ENCODE data around the gene OSBPL6.

The OSBPL6 gene

GRCh38 chr2:178199334-178199733 is 5.0 kb downstream of the OSBPL6 start:
- DNase-seq: no peak

DNA sequence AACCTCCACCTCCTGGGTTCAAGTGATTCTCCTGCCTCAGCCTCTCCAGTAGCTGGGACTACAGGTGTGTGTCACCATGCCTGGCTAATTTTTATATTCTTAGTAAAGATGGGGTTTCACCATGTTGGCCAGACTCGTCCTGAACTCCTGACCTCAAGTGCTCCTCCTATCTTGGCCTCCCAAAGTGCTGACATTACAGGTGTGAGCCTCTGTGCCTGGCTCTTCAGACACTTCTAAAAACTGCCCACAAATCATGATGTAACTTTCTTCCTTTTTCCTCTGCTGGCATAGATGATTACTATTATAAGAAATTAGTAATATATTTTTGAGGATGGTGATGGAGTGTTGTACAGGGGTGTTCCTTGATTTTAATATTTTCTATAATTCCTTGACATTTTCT is 6.0 kb downstream of the OSBPL6 start:
- no peak for DNase-seq

DNA sequence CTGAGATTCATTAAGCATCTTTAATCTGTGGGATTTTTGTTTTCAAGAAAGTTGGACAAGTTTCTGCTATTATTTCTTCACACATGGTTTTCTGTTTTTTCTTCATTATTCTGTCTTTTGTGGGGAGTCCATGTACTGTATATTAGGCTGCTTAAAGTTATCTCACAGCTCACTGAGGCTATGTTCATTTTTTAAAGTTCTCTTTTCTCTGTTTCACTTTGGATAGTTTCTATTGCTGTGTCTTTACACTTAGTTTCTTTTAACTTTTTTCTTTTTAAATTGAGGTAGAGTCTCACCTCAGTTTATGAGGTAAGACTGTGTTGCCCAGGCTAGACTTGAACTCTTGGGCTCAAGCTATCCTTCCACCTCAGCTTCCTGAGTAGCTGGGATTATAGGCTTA is 8.6 kb downstream of the OSBPL6 start:
- no peak for DNase-seq

GRCh38 chr2:178204977-178205376 is 10.7 kb downstream of the OSBPL6 start:
- DNase-seq: no peak

- peak; percentile 80 for DNase-seq
Measured at GRCh38 chr2:178205853-178206521, 11.7 kb downstream of the OSBPL6 start.

DNA sequence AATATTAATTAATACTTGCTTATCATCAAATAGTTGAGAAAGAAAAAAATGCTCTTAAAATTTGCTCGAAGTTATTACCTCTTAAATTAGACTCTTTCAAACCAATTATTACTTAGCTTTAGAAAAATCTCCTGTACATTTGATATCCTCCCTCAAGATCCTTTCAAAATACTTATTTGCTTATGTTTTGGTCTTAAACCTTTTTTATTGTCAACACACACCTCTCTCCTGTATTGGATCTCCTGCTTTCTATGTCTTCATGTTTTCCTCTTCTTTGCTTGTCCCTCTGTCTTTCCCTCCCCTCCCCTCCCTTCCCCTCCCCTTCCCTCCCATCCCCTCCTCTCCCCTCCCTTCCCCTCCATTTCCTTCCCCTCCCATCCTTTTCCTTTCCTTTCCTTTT is 14.0 kb downstream of the OSBPL6 start:
- no peak for DNase-seq

- DNase-seq: no peak
Measured at GRCh38 chr2:178208817-178209216, 14.5 kb downstream of the OSBPL6 start.

GRCh38 chr2:178211460-178211859 is 17.1 kb downstream of the OSBPL6 start:
- no peak for DNase-seq

GRCh38 chr2:178211943-178212342 is 17.6 kb downstream of the OSBPL6 start:
- DNase-seq: no peak

GRCh38 chr2:178213991-178214390 is 19.7 kb downstream of the OSBPL6 start:
- no peak for DNase-seq

GRCh38 chr2:178219247-178219646 is 24.9 kb downstream of the OSBPL6 start:
- no peak for DNase-seq

DNA sequence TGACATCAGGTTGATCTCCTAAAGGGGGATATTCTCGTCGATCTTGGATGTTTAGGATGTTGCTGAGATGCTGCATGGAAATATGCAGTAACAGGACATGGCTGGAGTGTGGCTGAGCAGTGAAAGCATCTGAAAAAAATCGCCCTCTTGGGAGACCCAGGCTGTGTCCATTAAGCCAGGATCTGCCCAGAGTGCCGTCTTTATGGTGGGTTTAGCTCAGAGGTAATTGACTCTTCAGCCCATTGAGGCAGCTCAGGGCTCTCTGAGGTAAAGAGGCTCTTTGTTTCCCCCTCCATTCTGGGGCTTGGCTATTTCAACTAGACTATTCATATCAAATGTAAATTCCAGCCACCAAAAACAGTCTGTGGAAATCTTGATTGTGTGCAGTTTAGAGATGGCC is 26.5 kb downstream of the OSBPL6 start:
- DNase-seq: no peak

DNA sequence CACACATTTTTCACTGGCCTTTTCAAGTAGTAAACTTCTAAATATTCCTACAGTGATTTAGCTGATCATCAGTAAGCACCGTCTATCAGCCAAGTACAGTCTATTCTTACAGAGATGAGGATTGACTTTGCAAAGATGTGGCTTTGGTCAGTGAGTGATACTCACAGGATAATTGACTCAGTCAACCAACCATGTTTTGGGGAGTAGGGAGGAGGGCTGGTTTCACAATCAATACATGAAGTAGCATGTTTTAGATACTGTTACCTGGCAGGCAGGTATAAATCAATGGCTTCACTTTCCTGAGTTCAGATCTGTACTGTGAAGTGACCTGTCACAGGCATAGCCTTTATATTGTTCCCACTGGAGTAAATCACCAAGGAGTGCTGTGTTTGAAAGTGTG is 27.2 kb downstream of the OSBPL6 start:
- DNase-seq: no peak

DNA sequence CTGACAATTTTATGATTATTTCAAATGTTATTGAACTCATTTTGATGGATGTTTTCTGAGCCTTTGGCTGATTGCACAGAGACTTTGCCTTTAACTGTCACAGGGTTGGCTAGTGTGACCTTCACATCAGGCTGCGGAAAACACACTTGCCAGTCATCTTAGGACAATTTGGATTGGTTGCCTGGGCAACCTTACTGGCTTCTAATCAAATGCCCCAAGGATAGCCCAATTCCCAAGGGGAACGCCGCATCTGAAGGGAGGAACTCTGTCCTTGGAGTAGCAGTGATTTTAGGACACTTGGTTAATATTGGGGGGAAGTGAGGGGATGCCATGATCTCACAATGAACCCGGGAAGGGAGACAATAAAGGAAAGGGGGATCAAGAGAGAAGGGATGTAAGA is 29.5 kb downstream of the OSBPL6 start:
- DNase-seq: no peak

- peak; percentile 84 for DNase-seq
Measured at GRCh38 chr2:178225006-178225805, 30.9 kb downstream of the OSBPL6 start.

GRCh38 chr2:178227187-178227586 is 32.9 kb downstream of the OSBPL6 start:
- DNase-seq: peak; percentile 61

DNA sequence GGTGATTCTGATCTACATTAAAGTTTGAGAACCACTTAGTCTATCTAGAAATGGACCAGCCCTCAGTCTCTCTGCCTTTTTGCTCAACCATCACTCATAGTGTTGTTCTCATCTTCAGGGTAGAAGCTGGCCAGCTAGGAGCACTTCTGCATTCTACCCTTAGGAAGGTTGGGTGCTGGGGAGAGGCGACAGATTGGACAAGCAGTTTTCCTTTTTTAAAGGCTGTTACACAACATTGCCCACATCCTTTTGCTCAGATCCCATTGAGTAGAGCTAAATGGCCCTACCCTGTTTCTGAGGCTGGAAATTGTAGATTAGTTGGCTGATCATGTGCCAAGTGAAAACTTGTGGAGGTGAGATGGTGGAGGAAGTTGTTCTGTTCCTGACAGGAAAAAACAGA is 35.6 kb downstream of the OSBPL6 start:
- no peak for DNase-seq

DNA sequence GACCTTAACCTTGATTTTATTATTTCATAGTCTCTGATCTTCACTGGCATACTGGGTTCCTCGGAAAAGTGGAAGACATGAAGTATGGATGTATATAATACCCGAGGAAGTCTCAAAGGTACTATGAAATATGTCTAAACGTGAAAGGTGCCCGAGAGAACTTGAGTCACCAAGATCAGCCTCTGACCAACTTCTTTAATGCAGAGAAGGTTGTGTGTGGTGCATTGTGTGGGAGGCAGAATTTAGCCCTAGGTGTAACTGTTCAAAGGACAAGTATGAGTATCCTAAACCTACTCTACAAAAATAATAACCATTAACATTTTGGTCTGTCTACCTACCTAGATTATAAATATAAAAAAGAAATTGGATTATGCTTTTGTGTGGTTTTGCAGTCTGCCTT is 36.1 kb downstream of the OSBPL6 start:
- DNase-seq: no peak

DNA sequence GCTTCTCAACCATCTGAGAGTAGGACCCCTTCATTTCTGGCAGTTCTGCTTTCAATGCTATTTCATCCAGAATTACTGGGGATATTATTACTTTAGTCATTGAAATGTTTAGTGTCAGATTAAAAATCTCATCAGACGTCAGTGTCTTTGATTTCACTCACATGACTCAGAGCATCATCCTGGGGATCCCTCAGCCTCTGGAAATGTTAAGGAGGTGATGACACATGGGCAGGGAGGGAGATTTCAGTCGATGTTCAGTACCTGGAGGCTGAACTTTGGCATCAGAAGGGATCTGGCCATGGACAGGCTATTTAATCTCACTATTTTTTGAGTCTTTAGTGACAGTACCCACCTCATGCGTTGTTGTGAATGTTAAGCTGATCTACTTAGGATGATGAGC is 39.1 kb downstream of the OSBPL6 start:
- DNase-seq: peak; percentile 49

DNA sequence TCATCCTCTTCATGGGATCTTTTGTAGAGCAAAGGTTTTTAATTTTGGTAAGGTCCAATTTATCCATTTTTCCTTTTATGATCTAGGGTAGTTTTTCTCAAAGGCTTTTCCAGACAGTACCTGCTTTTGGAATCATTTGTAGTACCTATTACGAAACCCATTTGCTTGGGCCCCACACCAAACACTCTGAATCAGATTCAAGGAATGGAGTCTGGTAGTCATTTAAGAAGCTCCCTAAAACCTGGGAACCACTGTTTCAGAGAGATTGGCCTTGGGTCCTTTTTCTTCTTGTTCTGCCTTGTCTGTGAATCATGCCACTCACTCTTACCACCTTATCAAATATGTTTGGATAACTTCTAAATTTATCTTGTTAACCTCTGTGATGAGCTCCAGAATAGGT is 40.3 kb downstream of the OSBPL6 start:
- peak; percentile 47 for DNase-seq

- peak; percentile 28 for DNase-seq
Measured at GRCh38 chr2:178237488-178238153, 43.3 kb downstream of the OSBPL6 start.

DNA sequence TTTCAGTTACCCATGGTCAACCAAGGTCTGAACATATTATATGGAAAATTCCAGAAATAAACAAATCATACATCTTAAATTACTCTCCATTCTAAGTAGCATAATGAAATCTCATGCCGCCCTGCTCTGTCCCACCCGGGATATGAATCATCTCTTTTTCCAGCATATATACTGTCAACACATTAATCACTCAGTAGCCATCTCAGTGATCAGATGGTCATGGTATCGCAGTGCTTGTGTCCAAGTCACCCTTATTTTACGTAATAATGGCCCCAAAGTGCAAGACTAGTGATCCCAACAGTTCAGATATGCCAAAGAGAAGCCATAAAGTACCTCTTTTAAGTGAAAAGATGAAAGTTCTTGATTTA is 43.8 kb downstream of the OSBPL6 start:
- peak; percentile 60 for DNase-seq

GRCh38 chr2:178238750-178239149 is 44.4 kb downstream of the OSBPL6 start:
- DNase-seq: no peak

Data from fibroblast of skin of right biceps (primary cell).